B cell (primary cell): ENCODE data around the gene SLC50A1.
A peak's percentile ranks its signal among the peaks of the same experiment; 100 is the strongest.

ENCODE experiments used
- EZH2 ChIP-seq: IDR thresholded peaks from 2 replicates; pipeline ENCODE4 v1.6.1; 2012; ENCODE audit warnings: borderline replicate concordance, low read depth, mild to moderate bottlenecking, moderate library complexity, low read length; ENCODE audit not compliant: insufficient read depth, poor library complexity, severe bottlenecking
- TF ChIP-seq, protein P1 (sequence below): fragments of 200-600 bp; IDR thresholded peaks from one replicate; pipeline ENCODE4 v1.8.0; 2022; ENCODE audit warnings: antibody characterized with exemption, mild to moderate bottlenecking

DNA sequence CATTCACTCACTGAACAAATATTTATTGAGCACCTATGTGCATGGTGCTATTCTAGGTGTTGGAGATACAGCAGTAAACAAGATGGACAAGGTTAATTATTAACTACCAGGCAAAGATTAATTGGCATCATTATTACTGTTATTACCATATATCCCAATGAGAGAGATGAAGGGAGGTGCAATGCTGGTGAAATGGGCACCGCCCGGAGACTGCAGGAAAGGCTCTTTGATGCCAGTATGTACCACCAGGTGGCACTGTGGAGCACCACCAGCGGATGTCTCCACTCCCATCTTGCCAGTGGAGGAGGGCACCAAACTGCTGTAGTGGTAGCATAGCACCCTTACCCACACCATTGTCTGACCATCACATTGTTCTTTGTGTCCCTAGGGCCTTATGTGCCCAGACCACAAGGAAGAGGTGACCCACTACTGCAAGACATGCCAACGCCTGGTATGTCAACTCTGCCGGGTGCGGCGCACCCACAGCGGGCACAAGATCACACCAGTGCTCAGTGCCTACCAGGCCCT, 41.0 kb downstream of the SLC50A1 start:
- TF ChIP-seq, protein P1, sequence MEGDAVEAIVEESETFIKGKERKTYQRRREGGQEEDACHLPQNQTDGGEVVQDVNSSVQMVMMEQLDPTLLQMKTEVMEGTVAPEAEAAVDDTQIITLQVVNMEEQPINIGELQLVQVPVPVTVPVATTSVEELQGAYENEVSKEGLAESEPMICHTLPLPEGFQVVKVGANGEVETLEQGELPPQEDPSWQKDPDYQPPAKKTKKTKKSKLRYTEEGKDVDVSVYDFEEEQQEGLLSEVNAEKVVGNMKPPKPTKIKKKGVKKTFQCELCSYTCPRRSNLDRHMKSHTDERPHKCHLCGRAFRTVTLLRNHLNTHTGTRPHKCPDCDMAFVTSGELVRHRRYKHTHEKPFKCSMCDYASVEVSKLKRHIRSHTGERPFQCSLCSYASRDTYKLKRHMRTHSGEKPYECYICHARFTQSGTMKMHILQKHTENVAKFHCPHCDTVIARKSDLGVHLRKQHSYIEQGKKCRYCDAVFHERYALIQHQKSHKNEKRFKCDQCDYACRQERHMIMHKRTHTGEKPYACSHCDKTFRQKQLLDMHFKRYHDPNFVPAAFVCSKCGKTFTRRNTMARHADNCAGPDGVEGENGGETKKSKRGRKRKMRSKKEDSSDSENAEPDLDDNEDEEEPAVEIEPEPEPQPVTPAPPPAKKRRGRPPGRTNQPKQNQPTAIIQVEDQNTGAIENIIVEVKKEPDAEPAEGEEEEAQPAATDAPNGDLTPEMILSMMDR = peak; percentile 95
- no peak for TF ChIP-seq EZH2
